Heart left ventricle (tissue), 16 donors: ENCODE data around the gene P4HA3. TPM values are rescaled to one million over a fixed set of nuclear protein-coding genes. Genes with fewer than 3 reads are reported as not detected.

ENCODE experiments used
- ATAC-seq, 4 donors: fragments of 200-7000 bp; cut with Tn5 transposase; one replicate each; pipeline ENCODE4 v1.9.1; 2020 to 2022; ENCODE audit warnings: moderate library complexity in 4 of 4, mild to moderate bottlenecking in 3 of 4, moderate number of reproducible peaks in 1 of 4
- DNase-seq, 5 donors: peaks; one replicate each; pipeline ENCODE4 v3.0.0-alpha.2; 2020
- H3K27ac ChIP-seq, 12 donors: fragments of 200-600 bp; sonication (generic) in 4 of 12; one replicate each; pipeline versions ENCODE4 v1.5.0 to v1.8.0; 2016 to 2022; ENCODE audit warnings: mild to moderate bottlenecking in 2 of 12
- H3K27me3 ChIP-seq, 9 donors: fragments of 200-600 bp; sonication (generic) in 2 of 9; one replicate each; pipeline versions ENCODE4 v1.5.1 to v1.8.0; 2016 to 2022; ENCODE audit warnings: mild to moderate bottlenecking in 3 of 9
- H3K36me3 ChIP-seq, 9 donors: fragments of 200-600 bp; sonication (generic) in 2 of 9; one replicate each; pipeline versions ENCODE4 v1.5.0 to v1.8.0; 2018 to 2022; ENCODE audit warnings: mild to moderate bottlenecking in 2 of 9
- H3K4me1 ChIP-seq, 12 donors: fragments of 200-600 bp; sonication (generic) in 4 of 12; one replicate each; pipeline versions ENCODE4 v1.5.0 to v1.8.0; 2016 to 2022; ENCODE audit warnings: mild to moderate bottlenecking in 3 of 12
- H3K4me3 ChIP-seq, 12 donors: fragments of 200-600 bp; sonication (generic) in 4 of 12; one replicate each; pipeline versions ENCODE4 v1.5.0 to v1.8.0; 2017 to 2022; ENCODE audit warnings: mild to moderate bottlenecking in 9 of 12, moderate library complexity in 4 of 12
- H3K9me3 ChIP-seq, 12 donors: fragments of 200-600 bp; sonication (generic) in 4 of 12; one replicate each; pipeline versions ENCODE4 v1.5.0 to v1.8.0; 2016 to 2022; ENCODE audit warnings: mild to moderate bottlenecking in 1 of 12
- CTCF ChIP-seq, 12 donors: fragments of 200-600 bp; sonication (generic) in 4 of 12; IDR thresholded peaks; one replicate each; pipeline versions ENCODE4 v1.5.0 to v1.8.0; 2018 to 2022; ENCODE audit warnings: antibody characterized with exemption in 12 of 12, mild to moderate bottlenecking in 5 of 12
- POLR2A ChIP-seq, 2 donors: fragments of 450-650 bp; IDR thresholded peaks; one replicate each; pipeline ENCODE4 v1.6.1; 2017; ENCODE audit warnings: antibody characterized with exemption in 2 of 2, mild to moderate bottlenecking in 2 of 2, moderate library complexity in 2 of 2
- WGBS, 4 donors: extraction: QIAGEN DNeasy Blood & Tissue Kit in 2 of 4; methylation state at CpG; one replicate each; pipeline versions ENCODE4 v1.1.5 to v1.1.7; 2013 to 2018; 5-methylcytosine and 5-hydroxymethylcytosine counted together
- intact Hi-C, 10 donors: fragments of 100-400 bp; cut with DNase I; formaldehyde crosslinking; loops; one replicate each; pipeline versions ENCODE4 v1.11.1 to v1.14.2; 2022
- polyA plus RNA-seq, 2 donors: library from polyadenylated mRNA; stranded (reverse); fragments of 200-250 nt; gene quantifications; one replicate each; pipeline ENCODE4 v1.2.3, GENCODE V29; 2013
- total RNA-seq, 9 donors: library from RNA; depleted of rRNA in 2 of 9; stranded (reverse); fragments of >200 nt in 2 of 9; fragmentation: NEBNext Ultra II Directional in 3 of 9; extraction: Animal tissue kit (Norgen Biotek cat#: 25700) in 3 of 9; gene quantifications; one replicate each; pipeline versions ENCODE4 v1.1.0 to v1.2.4, GENCODE V29; 2016 to 2023
- donor health status: ischemic (EF 13 %, LVEDD 7.1; RV severe dilation, severe dysfunction).
- donor health status: healthy with polysubstance abuse.
- donor health status: DM: no; HTN: yes; CAD: no.
- donor health status: DM: no; HTN: no; CAD: no.
- donor health status: ischemic (EF 25% LVEDD 6.9; RV normal size, moderate dysfunction).
- donor health status: ischemic (EF 25% LVEDD 5.7; RV mildly dilated, moderate dysfunction).
- donor health status: healthy.
- donor health status: DM: yes; HTN: yes; CAD: no.
- donor health status: ischemic (EF 35%, LVEDD 5.7; RV mildly dilated, moderate dysfunction).
- donor health status: nonischemic (EF 11% LVEDD 7.7; RV severe dilation, severe dysfunction).
- donor health status: DM: yes; HTN: yes; CAD: no.
- donor health status: PGD.
- donor health status: ischemic (EF 29% LVEDD 5.4; RV normal size, mild dysfunction).
- donor health status: nonischemic (EF 23%, LVEDD 6.1; RV moderate dilation, normal function).

The P4HA3 gene
- total and polyA plus RNA-seq, 11 donors = 0.15 to 1.2 (median 0.54) TPM; not detected in 4

- 56 to 89% (median 65%) methylated on average over 3 of the region's 3 CpGs for WGBS, 4 donors
- no peak overlapping the region for H3K27ac ChIP-seq
- H3K36me3 ChIP-seq = no peaks in the 10 kb centered on the region
- no peak for TF ChIP-seq POLR2A (IDR thresholded peaks at IDR 0.05)
- H3K9me3 ChIP-seq = no peaks in the 10 kb centered on the region
- no peaks in the 10 kb centered on the region for H3K27me3 ChIP-seq
- peaks cover 0 to 3% (median 0%) of the 10 kb centered on the region in 12 donors for H3K4me1 ChIP-seq
- ATAC-seq = no peak
- H3K4me3 ChIP-seq = no peak overlapping the region
- intact Hi-C loops = no loop called here
- no peak for DNase-seq
Observed at GRCh38 chr11:74282421-74282820, 29.0 kb downstream of the P4HA3 start.

GRCh38 chr11:74280494-74280893 lies 30.9 kb downstream of the P4HA3 start:
- TF ChIP-seq CTCF (IDR thresholded peaks at IDR 0.05) (no peak), POLR2A (IDR thresholded peaks at IDR 0.05) (no peak)
- Histone ChIP-seq H3K36me3 (no peaks in the 10 kb centered on the region), H3K27me3 (no peaks in the 10 kb centered on the region), H3K9me3 (no peaks in the 10 kb centered on the region), H3K4me3 (no peak overlapping the region), H3K4me1 (peaks cover 0 to 3% (median 0%) of the 10 kb centered on the region in 12 donors), H3K27ac (no peak overlapping the region)
- intact Hi-C loops = no loop called here
- ATAC-seq (no peak), DNase-seq (no peak)

DNA sequence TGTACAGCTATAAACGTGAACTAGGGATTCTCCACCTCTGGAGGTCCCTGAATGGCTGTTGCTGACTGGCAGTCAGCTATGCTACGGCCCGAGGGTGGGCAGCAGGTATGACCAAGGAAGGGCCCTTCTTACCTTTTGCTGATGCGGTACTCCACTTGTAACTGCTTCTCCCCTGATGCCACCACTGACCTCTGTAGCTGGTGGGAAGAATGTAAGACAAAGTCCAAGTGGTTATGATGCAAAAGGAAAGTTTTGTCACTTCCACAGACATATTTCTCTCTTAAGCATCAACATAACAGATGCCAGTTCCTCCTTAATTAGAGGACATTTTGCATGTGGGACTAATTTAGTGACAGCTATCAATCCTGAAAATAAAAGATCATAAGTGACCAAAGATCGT lies 32.2 kb downstream of the P4HA3 start:
- DNase-seq (no peak), ATAC-seq (peak in 1 of 4 donors; percentile 8)
- Histone ChIP-seq H3K36me3 (no peaks in the 10 kb centered on the region), H3K27ac (peak overlapping the region in 3 of 12 donors; percentile 2 to 56 (median 52)), H3K9me3 (no peaks in the 10 kb centered on the region), H3K27me3 (no peaks in the 10 kb centered on the region), H3K4me1 (peaks cover 0 to 3% (median 0%) of the 10 kb centered on the region in 12 donors), H3K4me3 (no peak overlapping the region)
- intact Hi-C loops = no loop called here
- no peak for TF ChIP-seq CTCF (IDR thresholded peaks at IDR 0.05)
- TF ChIP-seq POLR2A (IDR thresholded peaks at IDR 0.05) = no peak
- WGBS, 4 donors = 77 to 84% (median 81%) methylated on average over 5 of the region's 5 CpGs

- ATAC-seq (peak; percentile 20 to 98 (median 66)), DNase-seq (peak; percentile 32 to 84 (median 36))
- no peak for TF ChIP-seq CTCF (IDR thresholded peaks at IDR 0.05)
- TF ChIP-seq POLR2A (IDR thresholded peaks at IDR 0.05) = no peak
Observed at GRCh38 chr11:74278721-74279161, 32.7 kb downstream of the P4HA3 start.

DNA sequence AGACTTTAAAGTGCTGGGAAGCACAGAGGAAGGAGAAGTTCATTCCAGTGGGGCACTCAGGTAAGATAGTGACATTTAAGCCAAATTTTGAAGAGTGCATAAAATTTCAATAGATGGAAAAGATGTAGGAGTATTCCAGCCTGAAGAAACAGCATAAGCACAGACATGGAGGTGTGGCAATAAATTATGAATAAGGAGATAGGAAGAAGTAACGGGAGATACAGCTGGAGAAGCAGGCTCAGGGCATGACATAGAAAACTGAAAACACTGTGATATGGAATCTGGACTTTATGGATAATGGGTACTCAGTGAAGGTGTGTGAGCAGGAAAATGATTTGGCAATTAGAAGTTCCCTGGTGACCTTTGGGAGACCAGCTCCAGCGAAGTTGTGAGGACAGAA lies 33.3 kb downstream of the P4HA3 start:
- ATAC-seq (peak in 1 of 4 donors; percentile 16), DNase-seq (no peak)
- intact Hi-C loops = no loop called here
- H3K36me3 ChIP-seq = no peaks in the 10 kb centered on the region
- H3K4me1 ChIP-seq = peaks cover 0 to 3% (median 0%) of the 10 kb centered on the region in 12 donors
- 83 to 92% (median 89%) methylated on average over 2 of the region's 2 CpGs for WGBS, 4 donors
- no peak for TF ChIP-seq POLR2A (IDR thresholded peaks at IDR 0.05)
- H3K4me3 ChIP-seq = no peak overlapping the region
- H3K27ac ChIP-seq = peak overlapping the region in 3 of 12 donors; percentile 7 to 56 (median 20)
- no peaks in the 10 kb centered on the region for H3K27me3 ChIP-seq
- no peaks in the 10 kb centered on the region for H3K9me3 ChIP-seq

More at GRCh38 chr11:74278721-74279161, 32.7 kb downstream of the P4HA3 start:
- H3K9me3 ChIP-seq = no peaks in the 10 kb centered on the region
- peaks cover 0 to 3% (median 0%) of the 10 kb centered on the region in 12 donors for H3K4me1 ChIP-seq
- intact Hi-C loops = no loop called here
- no peaks in the 10 kb centered on the region for H3K27me3 ChIP-seq
- WGBS, 4 donors = 61 to 74% (median 68%) methylated on average over 1 of the region's 1 CpG
- H3K27ac ChIP-seq = peak overlapping the region in 3 of 12 donors; percentile 2 to 56 (median 52)
- no peak overlapping the region for H3K4me3 ChIP-seq
- no peaks in the 10 kb centered on the region for H3K36me3 ChIP-seq
